ENCODE measurements around the gene SLC7A1.

DNA sequence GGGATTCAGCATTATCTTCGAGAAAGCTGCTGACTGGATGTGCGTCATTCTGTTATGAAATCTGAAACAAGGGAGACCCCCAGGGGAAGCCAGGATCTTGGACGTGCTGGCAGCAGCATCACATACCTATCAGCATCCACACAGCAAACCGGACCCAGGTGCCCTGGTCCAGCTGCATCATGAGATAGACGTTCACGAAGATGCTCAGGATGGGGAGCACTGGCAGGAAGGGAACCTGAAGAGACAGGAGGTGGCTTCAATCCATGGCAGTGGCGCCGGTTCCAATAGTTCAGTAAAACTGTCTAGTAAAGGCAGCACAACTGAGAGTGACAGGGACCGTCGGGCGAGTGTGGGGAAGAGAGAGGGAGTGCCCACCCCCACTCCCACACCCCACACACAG, 79.5 kb downstream of the SLC7A1 start:
- TF ChIP-seq POLR2AphosphoS5 (IDR thresholded peaks at IDR 0.05) (no peak), POLR2A (IDR thresholded peaks at IDR 0.05) (no peak)
- TF ChIP-seq, protein P1, sequence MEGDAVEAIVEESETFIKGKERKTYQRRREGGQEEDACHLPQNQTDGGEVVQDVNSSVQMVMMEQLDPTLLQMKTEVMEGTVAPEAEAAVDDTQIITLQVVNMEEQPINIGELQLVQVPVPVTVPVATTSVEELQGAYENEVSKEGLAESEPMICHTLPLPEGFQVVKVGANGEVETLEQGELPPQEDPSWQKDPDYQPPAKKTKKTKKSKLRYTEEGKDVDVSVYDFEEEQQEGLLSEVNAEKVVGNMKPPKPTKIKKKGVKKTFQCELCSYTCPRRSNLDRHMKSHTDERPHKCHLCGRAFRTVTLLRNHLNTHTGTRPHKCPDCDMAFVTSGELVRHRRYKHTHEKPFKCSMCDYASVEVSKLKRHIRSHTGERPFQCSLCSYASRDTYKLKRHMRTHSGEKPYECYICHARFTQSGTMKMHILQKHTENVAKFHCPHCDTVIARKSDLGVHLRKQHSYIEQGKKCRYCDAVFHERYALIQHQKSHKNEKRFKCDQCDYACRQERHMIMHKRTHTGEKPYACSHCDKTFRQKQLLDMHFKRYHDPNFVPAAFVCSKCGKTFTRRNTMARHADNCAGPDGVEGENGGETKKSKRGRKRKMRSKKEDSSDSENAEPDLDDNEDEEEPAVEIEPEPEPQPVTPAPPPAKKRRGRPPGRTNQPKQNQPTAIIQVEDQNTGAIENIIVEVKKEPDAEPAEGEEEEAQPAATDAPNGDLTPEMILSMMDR (IDR thresholded peaks at IDR 0.05) = no peak
